ENCODE data around the gene RREB1. TPM values are rescaled to one million over a fixed set of nuclear protein-coding genes. Genes with fewer than 3 reads are reported as not detected.

Gene RREB1
- total RNA-seq, 2 donors from 2014 or later: 58.4 to 71.0 TPM

- WGBS: 84% methylated on average over 4 of the region's 4 CpGs
- intact Hi-C loops (cut with DNase I): no loop called here
- H3K4me1 ChIP-seq (replicated peaks): peaks cover 17% of the 10 kb centered on the region
Measured at GRCh38 chr6:7161845-7162244, 54.1 kb downstream of the RREB1 start.

GRCh38 chr6:7163661-7164071 is 55.9 kb downstream of the RREB1 start:
- TF ChIP-seq POLR2A (IDR thresholded peaks at IDR 0.05) (no peak), CTCF (IDR thresholded peaks at IDR 0.05) (no peak), POLR2AphosphoS5 (IDR thresholded peaks at IDR 0.05) (no peak)
- no peak for DNase-seq (ENCODE audit: low spot score)
- intact Hi-C loops (cut with DNase I): no loop called here
- no peaks in the 10 kb centered on the region for H3K36me3 ChIP-seq
- no peaks in the 10 kb centered on the region for H3K27me3 ChIP-seq (replicated peaks; ENCODE audit: insufficient read depth)
- H3K4me1 ChIP-seq (replicated peaks): peaks cover 17% of the 10 kb centered on the region
- no peaks in the 10 kb centered on the region for H3K9me3 ChIP-seq
- H3K27ac ChIP-seq: peak overlapping the region in 1 of 2 donors; percentile 36
- H3K4me3 ChIP-seq: no peak overlapping the region
- WGBS: 75% methylated on average over 12 of the region's 12 CpGs

More at GRCh38 chr6:7161845-7162244, 54.1 kb downstream of the RREB1 start:
- Histone ChIP-seq H3K9me3 (no peaks in the 10 kb centered on the region), H3K27me3 (replicated peaks; ENCODE audit: insufficient read depth) (no peaks in the 10 kb centered on the region), H3K4me3 (no peak overlapping the region), H3K36me3 (no peaks in the 10 kb centered on the region), H3K27ac (no peak overlapping the region)
- TF ChIP-seq POLR2A (IDR thresholded peaks at IDR 0.05) (no peak), CTCF (IDR thresholded peaks at IDR 0.05) (no peak), POLR2AphosphoS5 (IDR thresholded peaks at IDR 0.05) (no peak)
- DNase-seq (ENCODE audit: low spot score): no peak

- no peak for TF ChIP-seq POLR2A (IDR thresholded peaks at IDR 0.05)
- no peak for TF ChIP-seq CTCF (IDR thresholded peaks at IDR 0.05)
- TF ChIP-seq POLR2AphosphoS5 (IDR thresholded peaks at IDR 0.05): no peak
- Histone ChIP-seq H3K27ac (peak overlapping the region in 1 of 2 donors; percentile 36), H3K27me3 (replicated peaks; ENCODE audit: insufficient read depth) (no peaks in the 10 kb centered on the region), H3K4me1 (replicated peaks) (peaks cover 17% of the 10 kb centered on the region), H3K36me3 (no peaks in the 10 kb centered on the region), H3K4me3 (no peak overlapping the region), H3K9me3 (no peaks in the 10 kb centered on the region)
- 41% methylated on average over 5 of the region's 5 CpGs for WGBS
- no peak for DNase-seq (ENCODE audit: low spot score)
- intact Hi-C loops (cut with DNase I): no loop called here
Measured at GRCh38 chr6:7164536-7165001, 56.8 kb downstream of the RREB1 start.

GRCh38 chr6:7165002-7165889 is 57.5 kb downstream of the RREB1 start:
- DNase-seq (ENCODE audit: low spot score): no peak
- Histone ChIP-seq H3K9me3 (no peaks in the 10 kb centered on the region), H3K27me3 (replicated peaks; ENCODE audit: insufficient read depth) (no peaks in the 10 kb centered on the region), H3K36me3 (no peaks in the 10 kb centered on the region), H3K27ac (peak overlapping the region in 1 of 2 donors; percentile 36), H3K4me3 (no peak overlapping the region), H3K4me1 (replicated peaks) (peaks cover 17% of the 10 kb centered on the region)
- TF ChIP-seq POLR2A (IDR thresholded peaks at IDR 0.05) (no peak), POLR2AphosphoS5 (IDR thresholded peaks at IDR 0.05) (no peak), CTCF (IDR thresholded peaks at IDR 0.05) (no peak)
- intact Hi-C loops (cut with DNase I): no loop called here
- 45% methylated on average over 11 of the region's 11 CpGs for WGBS

Data from prostate gland (tissue), 2 donors.